Measurements from ENCODE around the gene GRIN2C. TPM values are rescaled to one million over a fixed set of nuclear protein-coding genes. Genes with fewer than 3 reads are reported as not detected.
"Not testable (repeated sequence)": the region's sequence is repeated elsewhere in the genome, so short reads cannot be mapped to it uniquely, and the experiment has no call there.

The GRIN2C gene
- under 0.01 TPM in 1 of 2 replicates, not detected in the other for total RNA-seq (ENCODE audit: low replicate concordance)

DNA sequence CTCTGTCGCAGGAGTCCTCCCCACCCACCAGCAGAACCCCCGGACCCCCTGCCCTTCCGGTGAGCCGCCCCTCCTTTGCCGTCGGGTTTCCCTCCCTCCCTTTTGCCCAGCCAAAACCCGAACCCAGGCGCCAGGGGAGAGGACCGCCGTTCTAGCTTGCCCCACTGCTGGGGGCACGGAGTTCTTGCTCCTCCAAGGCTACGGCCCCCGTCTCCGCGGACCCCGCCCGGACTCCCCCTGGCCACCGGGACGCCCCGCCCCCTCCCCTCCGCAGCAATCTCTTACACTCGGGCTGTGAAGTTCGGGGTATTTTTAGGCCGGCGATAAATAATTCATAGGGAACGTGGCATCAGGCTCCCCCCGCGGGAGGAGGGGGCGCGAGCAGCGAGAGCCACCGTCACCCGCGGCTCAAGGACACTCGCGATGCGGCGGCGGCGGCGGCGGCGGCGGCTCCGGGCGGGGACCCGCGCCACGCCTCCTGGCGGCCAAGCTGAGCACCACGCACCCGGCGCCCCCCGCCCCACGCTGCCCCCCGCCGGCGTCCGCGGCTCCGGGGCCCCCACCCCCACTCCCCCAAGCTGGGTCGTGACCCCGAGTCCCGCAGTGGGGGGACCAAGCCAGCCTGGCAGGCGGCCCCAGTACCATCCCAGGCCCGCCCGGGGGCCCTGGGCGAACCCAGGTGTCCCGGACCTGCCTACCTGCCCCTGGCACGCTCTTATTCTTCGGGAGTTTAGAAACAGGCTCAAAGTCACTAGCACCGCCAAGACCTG lies at the start of gene GRIN2C:
GRIN2C (minus strand) TSS at position 427 of the 770 bp plus-strand sequence. CDS start 4,793 bp downstream, outside the sequence.
- TF ChIP-seq, protein P1, sequence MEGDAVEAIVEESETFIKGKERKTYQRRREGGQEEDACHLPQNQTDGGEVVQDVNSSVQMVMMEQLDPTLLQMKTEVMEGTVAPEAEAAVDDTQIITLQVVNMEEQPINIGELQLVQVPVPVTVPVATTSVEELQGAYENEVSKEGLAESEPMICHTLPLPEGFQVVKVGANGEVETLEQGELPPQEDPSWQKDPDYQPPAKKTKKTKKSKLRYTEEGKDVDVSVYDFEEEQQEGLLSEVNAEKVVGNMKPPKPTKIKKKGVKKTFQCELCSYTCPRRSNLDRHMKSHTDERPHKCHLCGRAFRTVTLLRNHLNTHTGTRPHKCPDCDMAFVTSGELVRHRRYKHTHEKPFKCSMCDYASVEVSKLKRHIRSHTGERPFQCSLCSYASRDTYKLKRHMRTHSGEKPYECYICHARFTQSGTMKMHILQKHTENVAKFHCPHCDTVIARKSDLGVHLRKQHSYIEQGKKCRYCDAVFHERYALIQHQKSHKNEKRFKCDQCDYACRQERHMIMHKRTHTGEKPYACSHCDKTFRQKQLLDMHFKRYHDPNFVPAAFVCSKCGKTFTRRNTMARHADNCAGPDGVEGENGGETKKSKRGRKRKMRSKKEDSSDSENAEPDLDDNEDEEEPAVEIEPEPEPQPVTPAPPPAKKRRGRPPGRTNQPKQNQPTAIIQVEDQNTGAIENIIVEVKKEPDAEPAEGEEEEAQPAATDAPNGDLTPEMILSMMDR (IDR thresholded peaks at IDR 0.05; ENCODE audit: insufficient read depth, low read length) = no peak
- no peak for DNase-seq (ENCODE audit: low read depth)
- H3K4me3 ChIP-seq (ENCODE audit: low read depth, low read length) = no peak within 1 kb of the TSS

- not testable (repeated sequence) for H3K4me3 ChIP-seq (ENCODE audit: low read depth, low read length); DNase-seq (ENCODE audit: low read depth)
Measured at GRCh38 chr17:74909097-74909496, 49.4 kb upstream of the GRIN2C start.

GRCh38 chr17:74907012-74907411 lies 47.3 kb upstream of the GRIN2C start:
- no peak overlapping the region for H3K4me3 ChIP-seq (ENCODE audit: low read depth, low read length)
- no peak for DNase-seq (ENCODE audit: low read depth)
- TF ChIP-seq, protein P1 (IDR thresholded peaks at IDR 0.05; ENCODE audit: insufficient read depth, low read length) = no peak

GRCh38 chr17:74906214-74906793 lies 46.6 kb upstream of the GRIN2C start:
- not testable (repeated sequence) for DNase-seq (ENCODE audit: low read depth); H3K4me3 ChIP-seq (ENCODE audit: low read depth, low read length)

- TF ChIP-seq, protein P1 (IDR thresholded peaks at IDR 0.05; ENCODE audit: insufficient read depth, low read length) = no peak
- no peak for DNase-seq (ENCODE audit: low read depth)
- no peak overlapping the region for H3K4me3 ChIP-seq (ENCODE audit: low read depth, low read length)
Measured at GRCh38 chr17:74904687-74905409, 45.2 kb upstream of the GRIN2C start.

DNA sequence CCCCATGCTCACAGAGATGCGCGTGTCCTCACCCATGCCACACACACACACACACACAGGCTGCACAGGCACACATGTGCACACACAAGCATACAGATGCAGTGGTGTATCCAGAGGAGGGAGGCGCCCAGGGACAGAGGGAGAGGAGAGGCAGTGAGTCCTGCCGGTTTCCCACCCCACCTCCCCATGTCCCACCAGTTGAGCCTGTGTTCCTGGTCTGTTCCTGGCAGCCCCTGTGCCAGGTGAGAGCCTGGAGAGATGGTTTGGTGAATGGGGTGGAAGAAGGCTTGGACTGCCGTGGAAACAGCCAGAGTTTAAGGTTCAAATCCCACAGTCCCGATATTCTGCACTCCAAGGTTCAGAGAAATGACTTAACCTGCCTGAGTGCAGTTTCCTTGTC lies 44.0 kb upstream of the GRIN2C start:
- DNase-seq (ENCODE audit: low read depth) = no peak
- H3K4me3 ChIP-seq (ENCODE audit: low read depth, low read length) = no peak overlapping the region
- TF ChIP-seq, protein P1 (IDR thresholded peaks at IDR 0.05; ENCODE audit: insufficient read depth, low read length) = no peak

- TF ChIP-seq, protein P1 (IDR thresholded peaks at IDR 0.05; ENCODE audit: insufficient read depth, low read length) = no peak
- DNase-seq (ENCODE audit: low read depth) = no peak
- no peak overlapping the region for H3K4me3 ChIP-seq (ENCODE audit: low read depth, low read length)
Measured at GRCh38 chr17:74903034-74903433, 43.3 kb upstream of the GRIN2C start.

Measured in fibroblast of the aortic adventitia (primary cell).